MCF 10A (cell line): ENCODE measurements around the gene GUCY2D. TPM values are rescaled to one million over a fixed set of nuclear protein-coding genes. Genes with fewer than 3 reads are reported as not detected.

ENCODE experiments used
- BruUV-seq: library from RNA; stranded (reverse); fragments of 400-500 nt; replicated peaks from 2 replicates; lab custom pipeline; 2021; lab: Mats Ljungman, UMichigan
- CTCF ChIA-PET: fragments of 300-600 bp; sonication (Branson Sonifier 250); formaldehyde crosslinking; extraction: SDS; loops from one replicate; lab custom pipeline; 2021; ENCODE audit warnings: antibody characterized with exemption, inconsistent platforms; lab: Yijun Ruan, JAX
- POLR2A ChIA-PET: fragments of 300-600, 350-650 bp; sonication (Branson Sonifier 250); formaldehyde crosslinking; extraction: SDS; loops from one replicate; lab custom pipeline; 2020; ENCODE audit warnings: antibody characterized with exemption, inconsistent platforms; lab: Yijun Ruan, JAX
- DNase-seq: peaks from one replicate; pipeline ENCODE4 v3.0.0-alpha.2; 2018; ENCODE audit not compliant: unreplicated experiment
- H3K27ac Mint-ChIP-seq: one replicate; pipeline ENCODE4 v1.8.0; 2022; ENCODE audit warnings: mild to moderate bottlenecking, low read depth, mixed read lengths; ENCODE audit not compliant: unreplicated experiment
- H3K27me3 Mint-ChIP-seq: one replicate; pipeline ENCODE4 v1.8.0; 2022; ENCODE audit warnings: mixed read lengths; ENCODE audit not compliant: insufficient read depth, unreplicated experiment
- H3K36me3 Mint-ChIP-seq: one replicate; pipeline ENCODE4 v1.8.0; 2022; ENCODE audit warnings: mild to moderate bottlenecking, moderate library complexity, mixed read lengths; ENCODE audit not compliant: insufficient read depth, unreplicated experiment
- H3K4me1 Mint-ChIP-seq: one replicate; pipeline ENCODE4 v1.8.0; 2022; ENCODE audit warnings: mixed read lengths; ENCODE audit not compliant: insufficient read depth, unreplicated experiment
- H3K4me3 Mint-ChIP-seq: one replicate; pipeline ENCODE4 v1.8.0; 2022; ENCODE audit warnings: mild to moderate bottlenecking, moderate library complexity, mixed read lengths; ENCODE audit not compliant: unreplicated experiment
- H3K9me3 Mint-ChIP-seq: one replicate; pipeline ENCODE4 v1.8.0; 2022; ENCODE audit warnings: mixed read lengths; ENCODE audit not compliant: unreplicated experiment
- CTCF ChIP-seq: fragments of 200-600 bp; IDR thresholded peaks from one replicate; pipeline ENCODE4 v1.8.0; 2022; ENCODE audit warnings: antibody characterized with exemption, mild to moderate bottlenecking; ENCODE audit not compliant: unreplicated experiment
- intact Hi-C: fragments of 100-400 bp; cut with micrococcal nuclease; formaldehyde crosslinking; loops from 2 replicates; pipeline ENCODE4 v1.14.1; 2022
- total RNA-seq: library from RNA; stranded (reverse); gene quantifications from 2 replicates; pipeline ENCODE4 v1.2.3, GENCODE V29; 2022

Gene GUCY2D
- total RNA-seq, 1 experiment from 2014 or later, result not detected

DNA sequence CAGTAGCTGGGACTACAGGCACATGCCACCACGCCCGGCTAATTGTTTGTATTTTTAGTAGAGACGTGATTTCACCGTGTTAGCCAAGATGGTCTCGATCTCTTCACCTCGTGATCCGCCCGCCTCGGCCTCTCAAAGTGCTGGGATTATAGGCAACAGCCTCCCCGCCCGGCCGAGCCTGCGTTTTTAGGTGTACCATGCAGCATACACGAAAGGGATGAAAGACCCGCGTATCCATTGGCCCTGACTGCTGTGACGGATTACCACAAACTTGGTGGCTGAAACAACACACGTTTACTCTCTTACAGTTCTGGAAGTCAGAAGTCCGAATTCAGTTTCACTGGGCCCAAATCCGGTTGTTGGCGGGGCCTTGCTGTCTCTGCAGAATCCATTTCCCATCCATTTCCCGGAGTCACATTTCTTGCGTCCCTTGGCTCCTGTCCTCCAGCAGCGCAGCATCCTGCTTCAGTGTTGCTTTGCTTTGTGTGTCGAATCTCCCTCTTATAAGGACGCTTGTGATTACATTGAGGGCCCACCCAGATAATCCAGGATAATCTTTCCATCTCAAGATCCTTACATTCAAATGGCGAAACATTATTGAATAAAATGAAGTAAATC lies 8.3 kb upstream of the GUCY2D start:
- intact Hi-C loops, result no loop called here
- Mint-ChIP-seq H3K27ac (no peak overlapping the region), H3K27me3 (no peaks in the 10 kb centered on the region), H3K9me3 (no peaks in the 10 kb centered on the region), H3K36me3 (no peaks in the 10 kb centered on the region), H3K4me3 (no peak overlapping the region), H3K4me1 (peaks cover 6% of the 10 kb centered on the region)
- ChIA-PET POLR2A (interaction anchor here (1.5 kb wide), 1 partner anchor 232 kb away, joined by 3 read pairs; no protein-coding TSS in a partner anchor), CTCF (interaction anchor here (1.6 kb wide), 1 partner anchor 80 kb away, joined by 4 read pairs; no protein-coding TSS in a partner anchor)
- BruUV-seq, result no TSS peak
- DNase-seq, result no peak
- TF ChIP-seq CTCF, result no peak

- no peak for TF ChIP-seq CTCF
- Mint-ChIP-seq H3K36me3 (no peaks in the 10 kb centered on the region), H3K9me3 (no peaks in the 10 kb centered on the region), H3K27me3 (no peaks in the 10 kb centered on the region), H3K4me3 (no peak overlapping the region), H3K4me1 (peaks cover 6% of the 10 kb centered on the region), H3K27ac (no peak overlapping the region)
- intact Hi-C loops, result no loop called here
- no peak for DNase-seq
- POLR2A ChIA-PET, result no interaction called here
- no TSS peak for BruUV-seq
- CTCF ChIA-PET, result interaction anchor here (0.6 to 0.7 kb wide), 2 partner anchors 37 to 42 kb away, joined by 3 read pairs; no protein-coding TSS in a partner anchor
Observed at GRCh38 chr17:7995724-7996123, 6.7 kb upstream of the GUCY2D start.

DNA sequence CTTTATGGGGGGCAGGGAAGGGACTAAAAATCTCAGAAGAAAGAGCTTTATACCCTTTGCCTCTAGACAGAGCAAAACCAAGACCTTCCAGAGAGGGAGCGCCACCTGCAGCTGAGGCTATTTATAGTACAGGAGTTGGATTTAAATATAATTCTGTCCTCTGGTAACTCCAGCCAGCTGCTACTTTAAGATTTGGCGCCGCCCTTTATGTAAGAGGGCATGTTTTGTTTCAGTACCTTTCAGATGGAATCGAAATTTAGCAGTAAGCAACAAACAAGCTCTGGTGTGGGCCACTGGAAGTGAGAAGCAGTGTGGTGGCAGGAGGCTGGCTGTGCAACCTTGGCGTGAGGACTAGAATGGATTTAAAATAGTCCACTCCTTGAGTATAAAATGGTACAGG lies 5.2 kb upstream of the GUCY2D start:
- intact Hi-C loops, result no loop called here

More for the DNA sequence above, 5.2 kb upstream of the GUCY2D start:
- H3K4me1 Mint-ChIP-seq, result peaks cover 5% of the 10 kb centered on the region
- H3K4me3 Mint-ChIP-seq, result no peak overlapping the region
- DNase-seq, result peak; percentile 60
- POLR2A ChIA-PET, result interaction anchor here (0.6 to 1.5 kb wide), 10 partner anchors 12 to 516 kb away, joined by 3 to 7 read pairs (median 3); partner anchors contain the start of genes CNTROB, RNF227, SLC35G6 and TRAPPC1
- no peak overlapping the region for H3K27ac Mint-ChIP-seq
- no peaks in the 10 kb centered on the region for H3K9me3 Mint-ChIP-seq
- H3K36me3 Mint-ChIP-seq, result peaks cover 6% of the 10 kb centered on the region
- BruUV-seq, result no TSS peak
- peaks cover 9% of the 10 kb centered on the region for H3K27me3 Mint-ChIP-seq
- CTCF ChIA-PET, result interaction anchor here (0.6 to 1.9 kb wide), 16 partner anchors 11 to 193 kb away, joined by 3 to 6 read pairs (median 4); no protein-coding TSS in a partner anchor
- TF ChIP-seq CTCF, result peak; percentile 25
